Embryonic facial prominence (tissue), 1 donor: ENCODE data around the gene KLF13.

ENCODE experiments used
- DNase-seq: peaks from one replicate; pipeline ENCODE4 v3.0.0-alpha.2; 2016; ENCODE audit errors: extremely low spot score

The KLF13 gene

GRCh38 chr15:31362886-31363285 lies 36.3 kb downstream of the KLF13 start:
- DNase-seq, result no peak

GRCh38 chr15:31364301-31365031 lies 37.8 kb downstream of the KLF13 start:
- DNase-seq, result no peak

- no peak for DNase-seq
Measured at GRCh38 chr15:31365032-31365654, 38.5 kb downstream of the KLF13 start.

GRCh38 chr15:31365655-31366127 lies 39.1 kb downstream of the KLF13 start:
- no peak for DNase-seq

- no peak for DNase-seq
Measured at GRCh38 chr15:31366169-31366734, 39.6 kb downstream of the KLF13 start.

- no peak for DNase-seq
Measured at GRCh38 chr15:31367021-31367729, 40.5 kb downstream of the KLF13 start.

GRCh38 chr15:31367730-31368344 lies 41.2 kb downstream of the KLF13 start:
- no peak for DNase-seq

GRCh38 chr15:31369727-31370126 lies 43.1 kb downstream of the KLF13 start:
- no peak for DNase-seq

- DNase-seq, result no peak
Measured at GRCh38 chr15:31371520-31372240, 45.0 kb downstream of the KLF13 start.

DNA sequence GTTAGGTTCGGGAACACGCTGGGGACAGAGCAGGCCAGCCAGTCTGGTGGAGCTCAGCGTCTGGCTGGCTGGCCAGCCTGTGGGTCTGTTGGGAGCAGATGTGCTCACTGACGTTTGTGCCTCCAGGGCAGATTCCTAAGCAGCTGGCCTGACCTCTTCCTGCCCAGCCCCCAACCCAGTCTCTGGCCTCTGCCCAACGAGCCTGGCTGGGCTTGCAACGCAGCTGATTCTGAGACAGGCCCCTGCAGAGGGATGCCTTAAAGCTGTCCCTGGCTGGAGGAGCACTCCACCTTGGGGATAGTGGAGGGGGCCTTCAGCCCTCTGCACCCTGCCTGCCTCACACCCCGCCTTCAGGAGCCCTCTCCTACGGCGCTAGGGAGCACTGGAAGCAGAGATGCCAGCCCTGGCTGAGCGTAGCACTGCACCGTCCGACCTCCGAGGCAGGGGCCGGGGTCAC lies 46.0 kb downstream of the KLF13 start:
- no peak for DNase-seq

DNA sequence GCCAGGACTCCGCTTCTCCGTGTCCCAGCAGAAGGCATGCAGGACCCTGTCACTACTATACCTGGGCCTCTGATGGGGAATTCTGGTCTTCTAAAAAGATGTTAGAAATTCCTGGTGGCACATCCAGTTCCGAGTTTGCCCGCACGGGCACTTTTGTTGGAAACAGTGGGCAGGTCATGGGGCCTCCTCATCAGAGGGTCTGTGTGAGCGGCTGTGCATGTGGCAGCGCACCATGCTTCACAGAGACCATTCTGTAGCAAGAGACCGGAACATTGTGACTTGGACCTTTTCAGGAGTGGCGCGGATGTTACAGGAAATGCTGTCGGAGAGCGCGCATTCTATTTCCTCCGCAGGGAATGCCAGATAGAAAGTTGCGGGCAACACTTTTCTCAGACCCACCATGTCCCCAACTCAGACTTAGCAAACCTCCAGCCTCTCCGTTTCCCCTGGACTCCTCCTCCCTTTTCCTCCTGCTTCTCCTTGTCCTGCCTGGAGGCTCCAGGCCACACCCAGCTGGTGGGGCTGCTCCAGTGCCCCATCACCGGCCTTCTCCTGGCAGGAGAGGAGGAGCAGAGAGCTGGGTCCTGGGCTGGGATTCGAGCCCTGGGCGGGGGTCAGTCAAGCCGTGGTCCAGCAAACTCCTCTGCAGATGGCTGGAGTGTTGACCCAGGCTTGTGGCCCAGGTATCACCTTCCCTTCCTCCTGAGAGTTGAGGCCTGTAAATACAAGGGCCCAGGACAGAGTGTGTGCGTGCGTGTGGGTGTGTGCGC lies 46.6 kb downstream of the KLF13 start:
- no peak for DNase-seq

GRCh38 chr15:31373970-31374369 lies 47.3 kb downstream of the KLF13 start:
- no peak for DNase-seq

GRCh38 chr15:31374489-31374888 lies 47.9 kb downstream of the KLF13 start:
- no peak for DNase-seq

DNA sequence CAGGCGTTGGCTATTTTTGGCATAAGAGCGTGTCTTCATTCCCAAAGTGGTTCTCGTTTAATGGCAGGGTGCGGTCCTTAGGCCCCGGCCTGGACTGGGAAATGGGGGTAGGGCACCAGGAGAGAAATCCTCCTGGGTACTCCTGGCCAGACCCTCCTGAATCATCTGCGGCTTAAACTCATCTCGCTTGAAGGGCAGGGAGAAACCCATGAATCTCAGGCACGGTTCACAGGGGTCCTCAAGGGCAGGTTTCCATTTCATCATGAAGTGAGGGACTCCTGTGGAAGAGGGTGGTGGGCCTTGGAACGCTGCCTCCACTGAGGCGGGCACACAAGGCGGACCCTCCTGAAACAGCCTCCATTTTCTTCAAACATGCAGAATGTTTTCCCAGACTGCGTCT lies 48.4 kb downstream of the KLF13 start:
- no peak for DNase-seq

DNA sequence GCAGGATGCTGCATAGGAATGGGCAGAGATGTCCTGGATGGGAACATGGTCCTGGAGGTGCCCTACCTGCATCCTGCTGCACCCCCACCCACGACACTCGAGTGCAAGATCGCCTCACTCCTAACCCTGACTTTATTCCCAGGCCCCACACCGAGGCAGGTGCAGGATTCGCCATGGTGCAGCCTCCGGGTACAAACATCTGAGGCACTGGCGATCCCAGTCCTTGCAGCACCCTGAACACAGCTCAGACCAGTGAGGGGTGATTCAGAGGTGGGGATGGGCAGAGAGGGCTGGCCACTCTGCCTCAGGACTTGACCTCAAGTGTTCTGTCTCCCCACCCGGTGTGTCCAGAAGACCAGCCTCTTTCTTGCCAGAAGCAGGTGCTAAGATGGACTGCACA lies 49.1 kb downstream of the KLF13 start:
- no peak for DNase-seq

GRCh38 chr15:31376511-31376910 lies 49.9 kb downstream of the KLF13 start:
- DNase-seq, result no peak

- no peak for DNase-seq
Measured at GRCh38 chr15:31377030-31377429, 50.4 kb downstream of the KLF13 start.

DNA sequence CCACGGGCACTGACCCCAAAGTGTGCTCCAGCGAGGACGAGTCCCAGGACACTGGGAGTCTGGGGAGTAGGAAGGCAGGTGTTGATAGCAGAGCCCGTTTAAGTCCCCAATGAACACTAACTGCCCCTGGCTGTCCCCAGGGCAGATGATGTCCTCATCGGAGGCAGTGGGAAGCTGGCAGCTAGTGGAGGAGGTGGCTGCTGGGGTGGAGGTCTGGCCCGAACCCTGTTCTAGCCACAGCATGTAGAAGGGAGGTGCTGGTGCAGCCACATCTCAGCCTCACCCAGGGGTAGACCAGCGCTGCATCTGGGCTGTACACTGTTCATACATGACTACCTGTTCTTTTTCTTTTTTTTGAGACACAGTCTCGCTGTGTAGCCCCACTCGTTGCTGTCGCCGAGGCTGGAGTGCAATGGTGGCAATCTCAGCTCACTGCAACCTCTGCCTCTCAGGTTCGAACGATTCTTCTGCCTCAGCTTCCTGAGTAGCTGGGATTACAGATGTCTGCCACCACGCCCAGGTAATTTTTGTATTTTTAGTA lies 51.8 kb downstream of the KLF13 start:
- DNase-seq, result no peak

- DNase-seq, result no peak
Measured at GRCh38 chr15:31379042-31379441, 52.4 kb downstream of the KLF13 start.

DNA sequence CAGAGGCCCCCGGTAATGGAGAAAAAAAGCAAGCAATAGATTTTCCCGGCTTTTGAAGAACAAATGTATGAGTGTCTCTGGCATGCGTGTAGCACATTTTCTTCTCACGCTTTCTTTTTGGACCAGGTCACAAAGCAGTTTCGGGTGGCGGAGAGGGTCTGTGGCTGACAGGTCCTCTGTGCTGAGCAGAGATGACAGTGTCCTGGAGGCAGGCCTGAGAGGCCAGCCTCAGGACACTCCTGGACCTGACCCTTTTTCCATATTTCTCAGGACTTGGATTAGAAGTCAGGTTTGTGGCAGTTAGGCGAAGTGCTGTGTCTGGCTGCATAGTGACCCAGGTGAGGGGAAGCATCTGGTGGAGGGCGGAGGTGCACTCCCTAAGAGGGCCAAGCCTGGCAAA lies 52.9 kb downstream of the KLF13 start:
- DNase-seq, result no peak
